Right lobe of liver (tissue), 4 donors: ENCODE data around the gene SLC7A5.

ENCODE experiments used
- POLR2A ChIP-seq: fragments of 450-650 bp; IDR thresholded peaks from one replicate; pipeline ENCODE4 v1.6.1; 2017; ENCODE audit warnings: antibody characterized with exemption, mild to moderate bottlenecking
- TF ChIP-seq, protein P1 (sequence below), 4 donors: fragments of 200-600 bp in 3 of 4; fragments of 450-650 bp in 1 of 4; IDR thresholded peaks; one replicate each; pipeline versions ENCODE4 v1.5.1 to v1.8.0; 2016 to 2022; ENCODE audit warnings: antibody characterized with exemption in 4 of 4, mild to moderate bottlenecking in 2 of 4
- donor health status: DM: no; HTN: no; CAD: no.
- donor health status: DM: no; HTN: no; CAD: no.
- donor health status: DM: no; HTN: yes; CAD: no.

DNA sequence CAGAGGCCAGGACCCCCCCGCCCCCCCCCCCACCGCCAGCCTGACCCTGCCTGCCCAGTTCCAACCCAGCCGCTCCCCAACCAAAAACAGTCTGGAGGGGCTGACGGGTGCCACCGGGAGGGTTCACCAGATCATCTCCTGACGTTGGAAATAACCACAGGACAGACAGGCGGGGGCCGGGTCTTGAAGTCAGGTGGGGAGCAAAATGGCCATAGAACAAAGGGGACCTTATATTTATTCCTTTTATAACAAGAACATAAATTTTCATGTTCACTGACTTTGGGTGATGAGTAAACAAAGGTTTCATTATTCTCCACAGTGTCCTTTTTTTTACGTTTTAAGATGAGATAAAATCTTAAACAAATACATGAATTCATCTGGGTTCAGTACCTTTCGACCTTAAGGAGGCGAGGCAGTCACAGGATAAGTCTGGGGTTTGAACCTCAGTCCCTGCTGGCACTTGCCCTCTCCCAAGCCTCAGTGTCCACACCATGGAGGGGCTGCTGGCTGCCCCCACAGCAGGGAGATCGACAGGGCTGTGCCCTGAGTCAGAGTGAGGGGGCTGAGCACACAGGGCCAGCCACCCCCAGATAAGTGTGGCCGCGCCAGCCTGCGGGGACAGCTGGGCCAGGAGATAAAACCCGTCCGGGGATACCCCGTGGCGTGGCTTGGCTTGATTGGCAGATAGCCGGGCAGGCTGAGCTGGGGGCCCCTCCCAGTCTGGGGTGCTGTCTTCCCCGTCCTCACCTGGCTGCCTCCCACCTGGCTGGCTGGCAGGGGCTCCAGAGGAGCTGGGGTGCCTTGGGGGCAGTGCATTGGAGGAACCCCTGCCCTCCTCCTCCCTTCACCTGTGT lies 15.0 kb downstream of the SLC7A5 start:
- TF ChIP-seq, protein P1, sequence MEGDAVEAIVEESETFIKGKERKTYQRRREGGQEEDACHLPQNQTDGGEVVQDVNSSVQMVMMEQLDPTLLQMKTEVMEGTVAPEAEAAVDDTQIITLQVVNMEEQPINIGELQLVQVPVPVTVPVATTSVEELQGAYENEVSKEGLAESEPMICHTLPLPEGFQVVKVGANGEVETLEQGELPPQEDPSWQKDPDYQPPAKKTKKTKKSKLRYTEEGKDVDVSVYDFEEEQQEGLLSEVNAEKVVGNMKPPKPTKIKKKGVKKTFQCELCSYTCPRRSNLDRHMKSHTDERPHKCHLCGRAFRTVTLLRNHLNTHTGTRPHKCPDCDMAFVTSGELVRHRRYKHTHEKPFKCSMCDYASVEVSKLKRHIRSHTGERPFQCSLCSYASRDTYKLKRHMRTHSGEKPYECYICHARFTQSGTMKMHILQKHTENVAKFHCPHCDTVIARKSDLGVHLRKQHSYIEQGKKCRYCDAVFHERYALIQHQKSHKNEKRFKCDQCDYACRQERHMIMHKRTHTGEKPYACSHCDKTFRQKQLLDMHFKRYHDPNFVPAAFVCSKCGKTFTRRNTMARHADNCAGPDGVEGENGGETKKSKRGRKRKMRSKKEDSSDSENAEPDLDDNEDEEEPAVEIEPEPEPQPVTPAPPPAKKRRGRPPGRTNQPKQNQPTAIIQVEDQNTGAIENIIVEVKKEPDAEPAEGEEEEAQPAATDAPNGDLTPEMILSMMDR (IDR thresholded peaks at IDR 0.05), result no peak
- no peak for TF ChIP-seq POLR2A
